Erythroblast (primary cell): ENCODE measurements around the gene MAP3K5.
"Not testable (repeated sequence)": the region's sequence is repeated elsewhere in the genome, so short reads cannot be mapped to it uniquely, and the experiment has no call there.

Source experiments
- DNase-seq, 2 experiments: peaks; one replicate each; lab custom pipeline; 2025; lab: John Stamatoyannopoulos, UW
- GATA1 ChIP-seq: IDR thresholded peaks from 2 replicates; pipeline ENCODE4 v1.6.1; 2011; ENCODE audit warnings: low read depth, mild to moderate bottlenecking, control low read depth, low read length, moderate library complexity
- POLR2A ChIP-seq: IDR thresholded peaks from 2 replicates; pipeline ENCODE4 v1.6.1; 2011; ENCODE audit warnings: mild to moderate bottlenecking, low read length

Gene MAP3K5, protein sequence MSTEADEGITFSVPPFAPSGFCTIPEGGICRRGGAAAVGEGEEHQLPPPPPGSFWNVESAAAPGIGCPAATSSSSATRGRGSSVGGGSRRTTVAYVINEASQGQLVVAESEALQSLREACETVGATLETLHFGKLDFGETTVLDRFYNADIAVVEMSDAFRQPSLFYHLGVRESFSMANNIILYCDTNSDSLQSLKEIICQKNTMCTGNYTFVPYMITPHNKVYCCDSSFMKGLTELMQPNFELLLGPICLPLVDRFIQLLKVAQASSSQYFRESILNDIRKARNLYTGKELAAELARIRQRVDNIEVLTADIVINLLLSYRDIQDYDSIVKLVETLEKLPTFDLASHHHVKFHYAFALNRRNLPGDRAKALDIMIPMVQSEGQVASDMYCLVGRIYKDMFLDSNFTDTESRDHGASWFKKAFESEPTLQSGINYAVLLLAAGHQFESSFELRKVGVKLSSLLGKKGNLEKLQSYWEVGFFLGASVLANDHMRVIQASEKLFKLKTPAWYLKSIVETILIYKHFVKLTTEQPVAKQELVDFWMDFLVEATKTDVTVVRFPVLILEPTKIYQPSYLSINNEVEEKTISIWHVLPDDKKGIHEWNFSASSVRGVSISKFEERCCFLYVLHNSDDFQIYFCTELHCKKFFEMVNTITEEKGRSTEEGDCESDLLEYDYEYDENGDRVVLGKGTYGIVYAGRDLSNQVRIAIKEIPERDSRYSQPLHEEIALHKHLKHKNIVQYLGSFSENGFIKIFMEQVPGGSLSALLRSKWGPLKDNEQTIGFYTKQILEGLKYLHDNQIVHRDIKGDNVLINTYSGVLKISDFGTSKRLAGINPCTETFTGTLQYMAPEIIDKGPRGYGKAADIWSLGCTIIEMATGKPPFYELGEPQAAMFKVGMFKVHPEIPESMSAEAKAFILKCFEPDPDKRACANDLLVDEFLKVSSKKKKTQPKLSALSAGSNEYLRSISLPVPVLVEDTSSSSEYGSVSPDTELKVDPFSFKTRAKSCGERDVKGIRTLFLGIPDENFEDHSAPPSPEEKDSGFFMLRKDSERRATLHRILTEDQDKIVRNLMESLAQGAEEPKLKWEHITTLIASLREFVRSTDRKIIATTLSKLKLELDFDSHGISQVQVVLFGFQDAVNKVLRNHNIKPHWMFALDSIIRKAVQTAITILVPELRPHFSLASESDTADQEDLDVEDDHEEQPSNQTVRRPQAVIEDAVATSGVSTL (N-terminal part only)

DNA sequence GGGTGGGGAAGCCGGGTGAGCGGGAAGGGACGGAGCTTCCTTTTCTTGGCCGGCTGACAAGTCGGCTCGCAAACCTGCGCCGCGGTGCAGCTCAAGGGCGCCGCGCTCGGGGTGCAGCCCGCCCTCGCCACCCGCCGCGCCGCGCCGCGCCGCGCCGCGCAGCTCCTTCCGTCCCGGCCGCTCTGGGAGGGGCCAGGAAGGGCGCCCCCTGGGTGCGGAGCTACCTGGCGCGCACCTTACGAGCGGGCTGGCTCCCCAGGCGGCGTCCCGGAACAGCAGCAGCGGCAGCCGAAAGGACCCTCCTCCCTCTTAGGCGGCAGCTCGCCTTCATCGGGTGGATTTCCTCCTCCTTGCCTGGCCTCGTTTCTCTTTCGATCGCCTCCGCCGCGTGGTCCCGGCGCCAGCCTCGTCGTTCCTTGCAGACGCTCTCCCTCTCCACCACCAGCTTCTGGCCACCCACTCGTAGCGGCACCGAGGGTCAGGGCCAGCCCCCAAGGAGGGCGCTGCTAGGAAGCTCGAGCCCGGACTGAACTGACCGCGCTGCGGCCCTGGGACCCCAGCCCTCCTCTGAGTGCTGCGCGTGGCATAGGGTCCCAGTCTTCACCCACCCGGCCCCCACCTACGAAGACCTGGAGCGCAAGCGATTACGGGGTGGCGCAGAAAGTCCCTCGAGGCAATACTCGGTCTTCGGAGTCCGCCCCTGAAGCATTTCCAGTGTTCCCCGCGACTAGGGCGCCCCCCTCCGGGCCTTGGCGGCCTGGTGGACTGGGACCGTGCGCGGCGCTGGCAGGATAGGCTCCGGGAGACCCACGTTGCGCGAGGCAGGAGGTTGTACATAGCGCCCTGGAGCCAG is at the start of gene MAP3K5:
Gene MAP3K5 (minus strand): TSS at position 68 of the 853 bp plus-strand sequence. CDS start 320 bp downstream, outside the sequence.
- TF ChIP-seq GATA1 (no peak), POLR2A (peak; percentile 66)
- peak; percentile 90 to 93 for DNase-seq

DNA sequence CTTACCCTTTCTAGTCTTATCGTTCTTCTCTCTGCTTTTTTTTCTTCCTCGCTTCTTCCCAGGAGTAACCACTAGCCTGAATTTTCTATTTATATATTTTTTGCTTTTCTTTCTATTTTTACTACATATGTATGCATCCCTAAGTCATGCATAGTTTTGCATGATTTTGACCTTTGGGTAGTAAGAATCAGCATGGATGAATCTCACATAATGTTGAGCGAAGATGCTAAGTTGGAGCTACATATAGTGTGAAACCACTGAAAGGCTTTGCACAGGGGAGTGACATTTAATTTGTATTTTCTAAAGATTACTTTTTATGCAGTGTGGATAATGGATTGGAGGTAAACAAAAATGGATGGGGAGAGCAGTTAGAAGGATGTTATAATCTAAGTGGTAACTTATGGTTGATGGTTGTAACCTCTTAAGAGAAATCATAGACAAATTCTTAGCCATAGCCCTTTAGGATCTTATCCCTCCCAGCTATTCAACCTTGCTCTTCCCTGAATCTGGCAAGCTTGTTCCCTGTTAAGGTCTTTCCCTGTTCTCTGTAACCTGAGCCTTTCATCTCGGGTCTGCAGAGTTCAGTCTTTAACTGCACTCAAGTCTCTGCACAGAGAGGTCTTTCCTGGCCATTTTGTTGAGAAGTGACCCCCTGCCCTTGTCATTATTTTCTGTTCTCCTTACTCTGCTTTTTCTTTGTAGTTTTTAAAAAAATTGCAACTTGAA is 48.2 kb upstream of the MAP3K5 start:
- no peak for DNase-seq
- no peak for TF ChIP-seq POLR2A

DNA sequence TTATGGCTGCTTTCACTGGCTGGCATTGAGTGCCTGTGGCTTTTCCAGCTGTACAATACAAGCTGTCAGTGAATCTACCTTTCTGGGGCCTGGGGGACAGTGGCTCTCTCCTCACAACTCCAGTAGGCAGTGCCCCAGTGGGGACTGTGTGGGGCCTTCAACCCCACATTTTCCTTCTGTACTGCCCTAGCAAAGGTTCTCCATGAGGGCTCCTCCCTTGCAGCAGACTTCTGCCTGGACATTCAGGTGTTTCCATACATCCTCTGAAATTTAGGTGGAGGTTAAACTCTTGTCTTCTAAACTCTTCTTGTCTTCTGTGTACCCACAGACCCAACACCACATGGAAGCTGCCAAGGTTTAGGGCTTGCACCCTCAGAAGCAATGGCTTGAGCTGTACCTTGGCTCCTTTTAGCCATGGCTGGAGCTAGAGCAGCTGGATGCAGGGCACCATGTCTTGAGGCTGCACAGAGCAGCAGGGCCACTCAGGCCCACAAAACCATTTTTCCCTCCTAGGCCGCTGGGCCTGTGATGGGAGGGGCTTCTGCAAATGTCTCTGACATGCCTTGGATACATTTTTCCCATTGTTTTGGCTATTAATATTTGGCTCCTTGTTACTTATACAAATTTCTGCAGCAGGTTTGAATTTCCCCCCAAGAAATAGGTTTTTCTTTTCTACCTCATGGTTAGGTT is 39.7 kb upstream of the MAP3K5 start:
- DNase-seq, result peak; percentile 10 to 11
- TF ChIP-seq GATA1, result no peak
- TF ChIP-seq POLR2A, result no peak

DNA sequence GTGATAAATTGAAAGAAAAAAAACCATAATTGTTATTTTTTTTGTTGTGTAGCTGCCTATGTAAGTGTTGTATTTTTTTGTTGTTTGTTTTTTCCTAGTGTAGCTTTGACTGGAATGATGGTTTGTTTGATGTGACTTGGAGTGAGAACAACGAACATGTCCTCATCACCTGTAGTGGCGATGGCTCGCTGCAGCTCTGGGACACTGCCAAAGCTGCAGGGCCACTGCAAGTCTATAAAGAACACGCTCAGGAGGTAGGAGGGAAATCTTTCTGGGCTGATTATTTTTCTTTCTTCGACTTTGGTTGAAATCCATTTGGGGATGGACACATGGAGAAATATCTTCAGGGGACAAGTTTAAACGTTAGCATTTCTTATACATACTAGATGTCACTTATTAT is 33.9 kb upstream of the MAP3K5 start:
- no peak for DNase-seq
- no peak for TF ChIP-seq GATA1
- TF ChIP-seq POLR2A, result no peak

DNA sequence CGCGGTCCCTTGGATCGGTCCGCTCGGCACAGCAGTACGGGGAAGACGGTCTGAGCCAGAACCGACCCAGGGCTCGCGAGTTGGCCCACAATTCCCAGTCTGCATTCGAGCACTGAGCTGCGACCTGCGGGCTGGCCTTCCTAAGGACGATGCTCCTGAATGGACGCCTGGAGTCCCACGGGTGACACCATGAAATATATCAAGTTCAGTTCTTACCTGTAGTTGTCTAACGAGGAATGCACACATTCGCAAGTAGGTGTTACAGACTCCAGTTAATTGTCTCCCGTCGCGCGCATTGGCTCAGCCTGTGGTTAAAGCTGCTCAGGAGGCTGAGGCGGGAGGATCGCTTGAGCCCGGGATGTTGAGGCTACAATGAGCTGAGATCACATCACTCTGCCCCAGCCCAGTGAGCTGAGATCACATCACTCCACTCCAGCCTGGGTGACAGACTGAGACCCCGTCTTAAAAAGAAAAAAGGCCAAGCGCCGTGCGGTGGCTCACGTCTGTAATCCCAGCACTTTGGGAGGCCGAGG is 30.9 kb upstream of the MAP3K5 start:
- TF ChIP-seq POLR2A (no peak), GATA1 (no peak)
- no peak for DNase-seq

DNA sequence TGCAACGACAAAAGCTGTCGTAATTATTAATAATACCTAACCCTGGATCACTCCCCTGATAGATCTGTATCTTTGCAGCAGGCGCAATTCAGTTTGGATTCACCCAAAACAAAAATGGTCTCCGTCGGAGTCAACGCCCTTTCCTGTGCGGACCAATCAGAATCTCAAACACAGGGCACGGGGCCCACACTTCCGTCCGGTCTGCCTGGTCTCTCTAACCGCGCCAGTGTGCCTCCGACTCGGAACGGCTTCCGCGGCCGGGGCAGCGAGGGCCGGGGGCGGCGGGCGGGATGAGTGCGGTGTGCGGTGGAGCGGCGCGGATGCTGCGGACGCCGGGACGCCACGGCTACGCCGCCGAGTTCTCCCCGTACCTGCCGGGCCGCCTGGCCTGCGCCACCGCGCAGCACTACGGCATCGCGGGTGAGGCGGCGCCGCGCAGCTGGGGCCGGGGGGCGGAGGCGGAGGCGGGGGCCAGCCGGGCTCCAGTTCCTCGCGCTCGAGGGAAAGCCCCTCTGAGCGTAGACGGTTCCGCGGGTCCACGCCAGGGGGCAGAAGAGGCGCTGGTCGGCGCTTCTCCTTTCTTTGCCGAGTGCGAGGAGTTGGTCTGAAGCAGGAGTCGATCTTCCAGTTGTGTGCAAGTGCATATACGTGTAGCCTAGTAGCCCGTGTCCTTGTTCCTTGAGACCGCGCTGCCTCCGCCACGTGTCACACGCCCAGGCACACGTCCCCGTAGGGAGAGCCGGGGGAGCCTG is 30.3 kb upstream of the MAP3K5 start, which contains the start of gene PEX7:
Gene PEX7 (plus strand): TSS at position 217 of the 752 bp plus-strand sequence. CDS start 74 bp downstream, at position 291.
- DNase-seq, result peak; percentile 93 to 96
- peak; percentile 65 for TF ChIP-seq POLR2A
- TF ChIP-seq GATA1, result no peak

DNA sequence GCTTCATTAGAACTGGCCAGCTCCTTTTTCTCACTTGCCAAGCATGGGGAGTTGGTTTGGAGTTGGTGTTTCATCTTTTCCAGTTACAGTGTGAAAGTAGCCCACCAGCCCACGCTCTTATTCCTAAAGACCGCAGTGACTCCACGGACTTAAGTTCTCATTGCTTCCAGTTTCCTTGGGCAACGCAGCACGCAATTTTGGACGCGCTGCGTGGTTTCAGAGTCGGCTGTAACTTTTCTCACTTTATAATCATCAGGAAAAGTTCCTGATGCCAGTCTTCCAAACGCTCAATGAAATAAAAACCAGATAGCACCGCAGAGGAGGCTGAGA is 29.7 kb upstream of the MAP3K5 start:
- TF ChIP-seq GATA1, result no peak
- DNase-seq, result no peak

DNA sequence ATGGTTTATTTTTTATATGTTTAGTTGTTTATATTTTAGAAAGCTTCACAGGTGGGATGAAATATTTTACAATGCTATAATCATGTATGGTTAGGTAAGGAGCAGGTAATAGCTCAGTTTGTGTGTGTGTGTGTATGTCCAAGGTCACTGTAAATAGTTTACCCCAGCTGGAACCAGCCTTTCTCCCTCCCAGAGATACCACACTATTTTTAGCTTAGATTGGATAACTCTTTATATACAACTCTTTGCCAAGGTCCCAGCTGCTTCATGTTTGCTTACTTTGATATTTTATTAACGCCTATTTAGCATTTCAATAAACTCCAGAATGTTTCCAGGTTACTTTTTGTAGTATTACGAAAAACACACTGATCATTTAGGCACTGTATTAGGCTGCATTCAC is 28.3 kb upstream of the MAP3K5 start:
- no peak for TF ChIP-seq POLR2A
- TF ChIP-seq GATA1, result no peak
- no peak for DNase-seq

DNA sequence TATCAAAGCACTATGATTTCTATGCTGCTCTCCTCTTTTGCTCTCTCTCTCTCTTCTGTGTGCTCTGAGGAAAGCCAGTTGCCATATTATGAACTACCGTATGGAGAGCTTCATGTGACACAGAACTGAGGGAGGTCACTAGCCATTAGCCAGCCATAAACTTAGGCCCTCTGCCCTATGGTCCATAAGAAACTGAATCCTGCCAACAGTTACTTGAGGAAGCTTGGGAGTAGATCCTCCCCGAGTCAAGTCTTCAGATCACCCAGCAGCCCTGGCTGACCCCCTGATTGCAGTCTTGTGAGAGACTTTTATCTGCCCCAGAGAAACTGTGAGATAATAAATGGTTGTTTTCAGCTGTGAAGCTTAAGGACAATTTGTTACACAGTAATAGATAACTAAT is 24.4 kb upstream of the MAP3K5 start:
- TF ChIP-seq GATA1 (no peak), POLR2A (no peak)
- peak in 1 of 2 experiments; percentile 25 for DNase-seq

DNA sequence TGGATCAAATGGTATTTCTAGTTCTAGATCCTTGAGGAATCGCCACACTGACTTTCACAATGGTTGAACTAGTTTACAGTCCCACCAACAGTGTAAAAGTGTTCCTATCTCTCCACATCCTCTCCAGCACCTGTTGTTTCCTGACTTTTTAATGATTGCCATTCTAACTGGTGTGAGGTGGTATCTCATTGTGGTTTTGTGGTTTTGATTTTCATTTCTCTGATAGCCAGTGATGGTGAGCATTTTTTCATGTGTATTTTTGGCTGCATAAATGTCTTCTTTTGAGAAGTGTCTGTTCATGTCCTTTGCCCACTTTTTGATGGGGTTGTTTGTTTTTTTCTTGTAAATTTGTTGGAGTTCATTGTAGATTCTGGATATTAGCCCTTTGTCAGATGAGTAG is 23.3 kb upstream of the MAP3K5 start:
- DNase-seq, result not testable (repeated sequence)

DNA sequence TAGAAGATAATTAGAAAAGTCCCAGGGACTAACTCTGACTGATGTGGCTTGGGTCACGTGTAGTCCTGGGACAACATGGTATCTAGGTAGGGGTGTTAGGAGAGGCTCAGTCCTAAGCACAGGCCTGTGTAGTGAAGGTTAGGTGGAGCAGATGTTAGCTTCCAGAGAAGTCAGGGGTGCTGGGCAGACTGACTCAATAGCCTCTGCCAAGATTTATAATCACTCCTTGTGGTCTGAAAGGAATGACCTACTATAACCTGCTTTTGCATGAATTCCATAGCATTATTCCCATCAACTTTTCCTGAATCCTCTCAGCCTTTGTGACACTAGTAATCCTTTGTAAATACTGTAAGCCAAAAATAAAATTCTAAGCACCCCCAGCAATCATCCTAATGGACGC is 19.9 kb upstream of the MAP3K5 start:
- no peak for DNase-seq
- TF ChIP-seq POLR2A (no peak), GATA1 (no peak)

DNA sequence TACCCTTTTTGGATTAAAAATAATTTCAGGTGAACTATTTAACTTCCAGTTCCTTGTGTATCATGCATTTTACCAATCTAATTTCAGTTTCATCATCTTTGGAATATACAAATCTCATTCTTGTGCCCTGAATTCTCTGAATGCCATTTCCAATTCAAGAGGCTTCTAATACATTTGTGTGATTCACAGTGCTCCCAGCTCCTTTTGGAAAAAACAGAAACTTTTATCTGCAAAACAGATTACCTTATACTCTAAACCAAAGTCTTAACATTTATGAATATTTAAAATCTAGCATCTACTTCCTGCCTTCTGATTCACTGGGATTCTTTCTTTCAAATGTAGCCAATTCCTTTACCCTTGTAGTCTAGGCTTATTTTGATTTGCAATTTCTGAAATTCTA is 19.0 kb upstream of the MAP3K5 start:
- DNase-seq, result no peak
- TF ChIP-seq GATA1, result no peak
